Thoracic aorta (tissue), 2 donors: Measurements from ENCODE around the gene RAVER2. TPM values are rescaled to one million over a fixed set of nuclear protein-coding genes. Genes with fewer than 3 reads are reported as not detected.

Experiments
- ATAC-seq: fragments of 150-250 bp; one replicate; pipeline ENCODE4 v1.8.0; 2017; ENCODE audit warnings: low read depth; ENCODE audit not compliant: insufficient number of reproducible peaks, low FRiP score
- DNase-seq: peaks from one replicate; pipeline ENCODE4 v3.0.0-alpha.2; 2020; ENCODE audit warnings: low spot score
- H3K27ac ChIP-seq, 2 donors: fragments of 200-600 bp; sonication (generic); 1 replicate in 1 of 2; 2 replicates in 1 of 2; pipeline ENCODE4 v1.5.1; 2016; ENCODE audit warnings: mild to moderate bottlenecking in 2 of 2, moderate library complexity in 2 of 2
- H3K27me3 ChIP-seq: fragments of 200-600 bp; sonication (generic); replicated peaks from 2 replicates; pipeline ENCODE4 v1.6.0; 2016; ENCODE audit warnings: mild to moderate bottlenecking; ENCODE audit not compliant: insufficient read depth
- H3K36me3 ChIP-seq: fragments of 200-600 bp; sonication (generic); one replicate; pipeline ENCODE4 v1.5.1; 2016
- H3K4me1 ChIP-seq, 2 donors: fragments of 200-600 bp; sonication (generic); 1 replicate in 1 of 2; 2 replicates in 1 of 2; pipeline versions ENCODE4 v1.5.1 to v1.6.0; 2016; ENCODE audit warnings: low read depth in 2 of 2, mild to moderate bottlenecking in 1 of 2; ENCODE audit not compliant: control insufficient read depth in 1 of 2
- H3K4me3 ChIP-seq: fragments of 200-600 bp; sonication (generic); 2 replicates; pipeline ENCODE4 v1.5.1; 2016; ENCODE audit warnings: mild to moderate bottlenecking
- H3K9me3 ChIP-seq: fragments of 200-600 bp; sonication (generic); 2 replicates; pipeline ENCODE4 v1.5.1; 2016
- CTCF ChIP-seq: fragments of 200-600 bp; sonication (generic); IDR thresholded peaks from one replicate; pipeline ENCODE4 v1.5.1; 2019; ENCODE audit warnings: antibody characterized with exemption
- total RNA-seq, 2 donors: library from RNA; depleted of rRNA; stranded (reverse); fragments of >200 nt; gene quantifications; one replicate each; pipeline versions ENCODE4 v1.1.0 to v1.2.3, GENCODE V29; 2016

The RAVER2 gene
- total RNA-seq, 2 donors from 2014 or later: 17.2 to 18.3 TPM

GRCh38 chr1:64790832-64791487 is 46.1 kb downstream of the RAVER2 start:
- ATAC-seq: no peak
- no peaks in the 10 kb centered on the region for H3K27me3 ChIP-seq
- H3K36me3 ChIP-seq: peaks cover 5% of the 10 kb centered on the region
- no peak overlapping the region for H3K27ac ChIP-seq
- TF ChIP-seq CTCF: no peak
- peaks cover 13% of the 10 kb centered on the region for H3K9me3 ChIP-seq
- H3K4me1 ChIP-seq: no peaks in the 10 kb centered on the region
- DNase-seq: no peak
- H3K4me3 ChIP-seq: no peak overlapping the region

GRCh38 chr1:64798872-64799271 is 54.0 kb downstream of the RAVER2 start:
- ATAC-seq: no peak
- no peaks in the 10 kb centered on the region for H3K9me3 ChIP-seq
- H3K36me3 ChIP-seq: no peaks in the 10 kb centered on the region
- no peak for TF ChIP-seq CTCF
- no peaks in the 10 kb centered on the region for H3K4me1 ChIP-seq
- no peak for DNase-seq
- H3K27ac ChIP-seq: no peak overlapping the region
- H3K4me3 ChIP-seq: no peak overlapping the region
- no peaks in the 10 kb centered on the region for H3K27me3 ChIP-seq

GRCh38 chr1:64801851-64802523 is 57.1 kb downstream of the RAVER2 start:
- Histone ChIP-seq H3K27ac (no peak overlapping the region), H3K36me3 (no peaks in the 10 kb centered on the region), H3K27me3 (no peaks in the 10 kb centered on the region), H3K4me1 (peaks cover 7 to 10% of the 10 kb centered on the region in 2 donors), H3K4me3 (no peak overlapping the region), H3K9me3 (no peaks in the 10 kb centered on the region)
- no peak for TF ChIP-seq CTCF
- ATAC-seq (no peak), DNase-seq (no peak)

- DNase-seq (no peak), ATAC-seq (no peak)
- TF ChIP-seq CTCF: no peak
- Histone ChIP-seq H3K36me3 (no peaks in the 10 kb centered on the region), H3K27me3 (no peaks in the 10 kb centered on the region), H3K4me1 (peaks cover 7 to 14% of the 10 kb centered on the region in 2 donors), H3K27ac (no peak overlapping the region), H3K9me3 (no peaks in the 10 kb centered on the region), H3K4me3 (no peak overlapping the region)
Measured at GRCh38 chr1:64809309-64809708, 64.4 kb downstream of the RAVER2 start.

- H3K4me3 ChIP-seq: no peak overlapping the region
- no peak for TF ChIP-seq CTCF
- H3K4me1 ChIP-seq: peaks cover 7 to 14% of the 10 kb centered on the region in 2 donors
- no peaks in the 10 kb centered on the region for H3K36me3 ChIP-seq
- ATAC-seq (no peak), DNase-seq (no peak)
- no peaks in the 10 kb centered on the region for H3K27me3 ChIP-seq
- no peak overlapping the region for H3K27ac ChIP-seq
- no peaks in the 10 kb centered on the region for H3K9me3 ChIP-seq
Measured at GRCh38 chr1:64810001-64810400, 65.1 kb downstream of the RAVER2 start.
